ENCODE data around the gene NBEAL1. TPM values are rescaled to one million over a fixed set of nuclear protein-coding genes. Genes with fewer than 3 reads are reported as not detected.
"Not testable (repeated sequence)": the region's sequence is repeated elsewhere in the genome, so short reads cannot be mapped to it uniquely, and the experiment has no call there.

Gene NBEAL1
- total RNA-seq, 4 donors from 2014 or later, result 25.6 to 67.5 (median 55.0) TPM

DNA sequence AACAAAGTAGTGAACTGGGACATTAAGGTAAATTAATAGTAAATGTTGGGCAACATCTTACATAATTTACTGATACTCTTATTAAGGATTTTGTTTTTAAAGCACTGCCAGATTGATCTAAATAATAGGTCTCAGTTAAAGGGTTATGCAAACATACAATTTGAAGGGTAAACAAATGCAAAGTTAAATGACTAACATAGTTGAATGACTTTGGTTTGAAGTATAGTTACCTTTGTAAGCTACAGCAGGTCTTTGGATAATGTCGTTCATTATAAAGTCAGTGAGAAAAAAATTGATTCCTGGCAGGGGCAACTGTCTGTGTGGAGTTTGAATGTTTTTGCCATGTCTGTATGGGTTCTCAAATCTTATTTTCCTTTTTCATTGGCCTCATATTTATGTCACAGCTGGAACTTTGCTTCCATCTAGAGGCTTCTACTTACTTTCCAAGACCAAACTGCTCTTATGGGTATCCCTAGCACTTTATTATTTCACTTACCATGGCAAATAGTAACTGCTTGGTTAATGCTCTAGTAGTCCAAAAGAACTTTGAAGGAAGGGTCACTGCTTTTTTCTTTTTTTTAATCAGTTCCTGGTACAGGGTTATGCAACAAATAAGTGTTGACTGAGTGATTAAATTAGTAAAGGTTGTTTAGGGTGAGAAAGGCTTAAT lies 107.8 kb downstream of the NBEAL1 start:
- ATAC-seq (ENCODE audit: low FRiP score) (no peak), DNase-seq (ENCODE audit: low spot score) (no peak)
- TF ChIP-seq, protein P1, sequence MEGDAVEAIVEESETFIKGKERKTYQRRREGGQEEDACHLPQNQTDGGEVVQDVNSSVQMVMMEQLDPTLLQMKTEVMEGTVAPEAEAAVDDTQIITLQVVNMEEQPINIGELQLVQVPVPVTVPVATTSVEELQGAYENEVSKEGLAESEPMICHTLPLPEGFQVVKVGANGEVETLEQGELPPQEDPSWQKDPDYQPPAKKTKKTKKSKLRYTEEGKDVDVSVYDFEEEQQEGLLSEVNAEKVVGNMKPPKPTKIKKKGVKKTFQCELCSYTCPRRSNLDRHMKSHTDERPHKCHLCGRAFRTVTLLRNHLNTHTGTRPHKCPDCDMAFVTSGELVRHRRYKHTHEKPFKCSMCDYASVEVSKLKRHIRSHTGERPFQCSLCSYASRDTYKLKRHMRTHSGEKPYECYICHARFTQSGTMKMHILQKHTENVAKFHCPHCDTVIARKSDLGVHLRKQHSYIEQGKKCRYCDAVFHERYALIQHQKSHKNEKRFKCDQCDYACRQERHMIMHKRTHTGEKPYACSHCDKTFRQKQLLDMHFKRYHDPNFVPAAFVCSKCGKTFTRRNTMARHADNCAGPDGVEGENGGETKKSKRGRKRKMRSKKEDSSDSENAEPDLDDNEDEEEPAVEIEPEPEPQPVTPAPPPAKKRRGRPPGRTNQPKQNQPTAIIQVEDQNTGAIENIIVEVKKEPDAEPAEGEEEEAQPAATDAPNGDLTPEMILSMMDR (IDR thresholded peaks at IDR 0.05), result no peak

GRCh38 chr2:203126996-203127395 lies 112.3 kb downstream of the NBEAL1 start:
- TF ChIP-seq, protein P1 (IDR thresholded peaks at IDR 0.05), result no peak
- no peak for DNase-seq (ENCODE audit: low spot score)
- ATAC-seq (ENCODE audit: low FRiP score), result no peak

DNA sequence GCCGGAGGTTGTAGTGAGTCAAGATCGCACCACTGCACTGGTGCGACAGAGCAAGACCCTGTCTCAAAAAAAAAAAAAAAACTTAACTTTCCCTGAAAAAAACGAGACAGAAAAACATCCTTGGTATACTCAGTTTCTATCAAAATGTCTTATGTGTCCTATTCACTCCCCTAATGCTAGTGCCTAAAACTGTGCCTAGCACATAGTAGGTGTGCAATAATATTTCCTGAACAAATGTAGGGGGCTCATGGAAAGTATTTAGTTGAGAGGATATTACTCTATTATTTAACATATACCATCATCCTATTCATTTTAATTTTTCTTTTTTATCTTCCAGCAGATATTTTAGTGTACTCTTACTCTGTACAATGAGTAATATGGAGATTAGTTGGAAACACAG lies 120.4 kb downstream of the NBEAL1 start:
- DNase-seq (ENCODE audit: low spot score) (no peak), ATAC-seq (ENCODE audit: low FRiP score) (no peak)
- TF ChIP-seq, protein P1 (IDR thresholded peaks at IDR 0.05), result no peak

GRCh38 chr2:203143391-203143790 lies 128.7 kb downstream of the NBEAL1 start:
- no peak for ATAC-seq (ENCODE audit: low FRiP score)
- no peak for DNase-seq (ENCODE audit: low spot score)

GRCh38 chr2:203149194-203149593 lies 134.5 kb downstream of the NBEAL1 start:
- no peak for DNase-seq (ENCODE audit: low spot score)
- ATAC-seq (ENCODE audit: low FRiP score), result no peak
- TF ChIP-seq, protein P1 (IDR thresholded peaks at IDR 0.05), result no peak

More at GRCh38 chr2:203143391-203143790, 128.7 kb downstream of the NBEAL1 start:
- TF ChIP-seq, protein P1 (IDR thresholded peaks at IDR 0.05), result no peak

GRCh38 chr2:203155406-203155805 lies 140.7 kb downstream of the NBEAL1 start:
- DNase-seq (ENCODE audit: low spot score) (no peak), ATAC-seq (ENCODE audit: low FRiP score) (no peak)
- TF ChIP-seq, protein P1 (IDR thresholded peaks at IDR 0.05), result no peak

DNA sequence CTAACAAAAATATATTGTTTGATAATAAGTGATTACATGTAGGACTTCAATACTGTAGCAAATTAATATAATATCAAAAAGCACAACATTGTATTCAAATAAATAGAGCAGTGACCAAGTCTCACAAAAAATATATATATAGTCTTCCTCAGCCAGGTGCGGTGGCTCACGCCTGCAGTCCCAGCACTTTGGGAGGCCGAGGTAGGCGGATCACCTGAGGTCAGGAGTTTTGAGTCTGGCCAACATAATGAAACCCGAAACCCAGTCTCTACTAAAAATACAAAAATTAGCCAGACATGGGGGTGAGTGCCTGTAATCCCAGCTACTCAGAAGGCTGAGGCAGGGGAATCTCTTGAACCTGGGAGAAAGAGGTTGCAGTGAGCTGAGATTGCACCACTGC lies 148.0 kb downstream of the NBEAL1 start:
- not testable (repeated sequence) for DNase-seq (ENCODE audit: low spot score); ATAC-seq (ENCODE audit: low FRiP score)

All from omental fat pad (tissue), 4 donors.